ENCODE data around the gene CHST15.

GRCh38 chr10:124077208-124077993 is 16.0 kb downstream of the CHST15 start:
- TF ChIP-seq CTCF (IDR thresholded peaks at IDR 0.05; ENCODE audit: low read depth, low read length, poor library complexity, severe bottlenecking), result no peak
- TF ChIP-seq EZH2phosphoT487 (IDR thresholded peaks at IDR 0.05; ENCODE audit: borderline replicate concordance, low read length), result no peak
